ENCODE data around the gene GPC6. TPM values are rescaled to one million over a fixed set of nuclear protein-coding genes. Genes with fewer than 3 reads are reported as not detected.
A peak's percentile ranks its signal among the peaks of the same experiment; 100 is the strongest.

Gene GPC6
- total RNA-seq, 1 experiment from 2014 or later = 5.1 TPM

- no peak for DNase-seq (ENCODE audit: low spot score)
Measured at GRCh38 chr13:93834051-93834450, 607.4 kb downstream of the GPC6 start.

- DNase-seq (ENCODE audit: low spot score) = no peak
Measured at GRCh38 chr13:93843082-93843481, 616.5 kb downstream of the GPC6 start.

GRCh38 chr13:93847162-93847561, 620.6 kb downstream of the GPC6 start:
- DNase-seq (ENCODE audit: low spot score) = peak; percentile 77

- no peak for DNase-seq (ENCODE audit: low spot score)
Measured at GRCh38 chr13:93848247-93848646, 621.6 kb downstream of the GPC6 start.

- no peak for DNase-seq (ENCODE audit: low spot score)
Measured at GRCh38 chr13:93851236-93851635, 624.6 kb downstream of the GPC6 start.

- no peak for DNase-seq (ENCODE audit: low spot score)
Measured at GRCh38 chr13:93853912-93854311, 627.3 kb downstream of the GPC6 start.

GRCh38 chr13:93857126-93857525, 630.5 kb downstream of the GPC6 start:
- DNase-seq (ENCODE audit: low spot score) = no peak

GRCh38 chr13:93859716-93860115, 633.1 kb downstream of the GPC6 start:
- no peak for DNase-seq (ENCODE audit: low spot score)

GRCh38 chr13:93861818-93862217, 635.2 kb downstream of the GPC6 start:
- peak; percentile 76 for DNase-seq (ENCODE audit: low spot score)

GRCh38 chr13:93862259-93862658, 635.7 kb downstream of the GPC6 start:
- no peak for DNase-seq (ENCODE audit: low spot score)

GRCh38 chr13:93865235-93865634, 638.6 kb downstream of the GPC6 start:
- no peak for DNase-seq (ENCODE audit: low spot score)

- no peak for DNase-seq (ENCODE audit: low spot score)
Measured at GRCh38 chr13:93867481-93867880, 640.9 kb downstream of the GPC6 start.

- DNase-seq (ENCODE audit: low spot score) = no peak
Measured at GRCh38 chr13:93872376-93872775, 645.8 kb downstream of the GPC6 start.

- DNase-seq (ENCODE audit: low spot score) = no peak
Measured at GRCh38 chr13:93872786-93873347, 646.3 kb downstream of the GPC6 start.

GRCh38 chr13:93875547-93875946, 648.9 kb downstream of the GPC6 start:
- peak; percentile 51 for DNase-seq (ENCODE audit: low spot score)

GRCh38 chr13:93876236-93876635, 649.6 kb downstream of the GPC6 start:
- no peak for DNase-seq (ENCODE audit: low spot score)

GRCh38 chr13:93878675-93879074, 652.1 kb downstream of the GPC6 start:
- no peak for DNase-seq (ENCODE audit: low spot score)

GRCh38 chr13:93881411-93881810, 654.8 kb downstream of the GPC6 start:
- no peak for DNase-seq (ENCODE audit: low spot score)

GRCh38 chr13:93882086-93882651, 655.6 kb downstream of the GPC6 start:
- peak; percentile 14 for DNase-seq (ENCODE audit: low spot score)

- no peak for DNase-seq (ENCODE audit: low spot score)
Measured at GRCh38 chr13:93889430-93889951, 662.9 kb downstream of the GPC6 start.

GRCh38 chr13:93899981-93900380, 673.4 kb downstream of the GPC6 start:
- no peak for DNase-seq (ENCODE audit: low spot score)

- DNase-seq (ENCODE audit: low spot score) = no peak
Measured at GRCh38 chr13:93900731-93901130, 674.1 kb downstream of the GPC6 start.

- DNase-seq (ENCODE audit: low spot score) = no peak
Measured at GRCh38 chr13:93903909-93904308, 677.3 kb downstream of the GPC6 start.

Measured in A172 (cell line).